Kidney glomerular epithelial cell (primary cell): ENCODE measurements around the gene LAX1.
"Not testable (repeated sequence)": the region's sequence is repeated elsewhere in the genome, so short reads cannot be mapped to it uniquely, and the experiment has no call there.

ENCODE experiments used
- DNase-seq: peaks from one replicate; lab custom pipeline; 2025; lab: John Stamatoyannopoulos, UW

The LAX1 gene, protein sequence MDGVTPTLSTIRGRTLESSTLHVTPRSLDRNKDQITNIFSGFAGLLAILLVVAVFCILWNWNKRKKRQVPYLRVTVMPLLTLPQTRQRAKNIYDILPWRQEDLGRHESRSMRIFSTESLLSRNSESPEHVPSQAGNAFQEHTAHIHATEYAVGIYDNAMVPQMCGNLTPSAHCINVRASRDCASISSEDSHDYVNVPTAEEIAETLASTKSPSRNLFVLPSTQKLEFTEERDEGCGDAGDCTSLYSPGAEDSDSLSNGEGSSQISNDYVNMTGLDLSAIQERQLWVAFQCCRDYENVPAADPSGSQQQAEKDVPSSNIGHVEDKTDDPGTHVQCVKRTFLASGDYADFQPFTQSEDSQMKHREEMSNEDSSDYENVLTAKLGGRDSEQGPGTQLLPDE

DNA sequence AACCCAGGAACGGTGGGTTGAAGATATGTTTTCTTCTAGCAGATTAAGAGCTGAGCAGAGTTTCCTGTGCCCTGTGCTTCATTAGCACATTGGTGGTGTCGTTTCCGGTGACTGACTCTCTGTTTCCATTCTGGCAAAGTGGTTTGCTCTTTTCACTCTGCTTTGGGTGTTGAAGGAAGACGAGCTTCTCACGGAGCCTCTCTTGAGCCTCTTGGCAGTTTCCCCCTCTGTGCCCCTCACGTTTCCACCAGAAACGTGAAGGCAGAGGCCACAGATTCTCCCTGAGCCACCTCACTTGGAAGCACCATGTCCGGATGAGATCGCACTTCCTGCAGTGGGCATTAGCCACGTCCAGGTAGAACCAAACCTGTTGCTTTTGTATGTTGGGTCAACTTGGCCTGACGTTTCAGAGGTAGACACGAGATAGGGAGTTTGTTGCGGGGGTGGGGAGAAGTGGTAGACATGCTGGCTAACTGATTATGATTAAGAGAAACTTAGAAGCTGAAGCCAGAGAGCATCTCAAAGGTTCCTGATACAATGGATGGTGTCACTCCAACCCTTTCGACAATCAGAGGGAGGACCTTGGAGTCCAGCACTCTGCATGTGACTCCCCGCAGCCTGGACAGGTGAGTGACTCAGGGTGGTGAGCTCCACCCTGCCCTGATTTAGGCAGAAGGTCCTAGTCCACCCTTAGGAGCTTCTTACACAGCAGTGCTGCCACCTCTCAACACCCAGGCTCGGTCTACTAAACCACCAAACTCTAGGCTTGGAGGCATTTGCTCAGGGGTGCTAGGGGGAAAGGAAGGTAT lies at the start of gene LAX1:
Gene LAX1, plus strand, starts transcription at position 155 of the 809 bp plus-strand sequence. Its CDS starts 383 bp downstream, at position 538.
- DNase-seq, result no peak

DNA sequence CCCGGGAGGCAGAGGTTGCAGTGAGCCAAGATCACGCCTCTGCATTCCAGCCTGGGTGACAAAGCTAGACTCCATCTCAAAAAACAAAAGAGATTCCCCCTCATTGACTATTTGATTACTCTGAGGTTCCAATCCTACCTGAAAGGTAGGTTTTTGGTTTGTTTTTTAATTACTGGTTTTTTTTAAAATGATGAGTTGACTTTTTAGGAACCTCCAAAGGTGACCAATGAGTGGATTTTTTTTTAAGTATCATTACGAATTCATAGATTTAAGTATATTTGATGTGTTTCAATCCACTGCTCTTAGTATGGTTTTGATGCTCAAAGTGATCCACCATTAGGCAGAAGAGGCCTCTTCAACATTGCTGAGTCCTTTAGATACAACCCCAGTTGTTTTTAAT lies 47.9 kb upstream of the LAX1 start:
- DNase-seq, result no peak

DNA sequence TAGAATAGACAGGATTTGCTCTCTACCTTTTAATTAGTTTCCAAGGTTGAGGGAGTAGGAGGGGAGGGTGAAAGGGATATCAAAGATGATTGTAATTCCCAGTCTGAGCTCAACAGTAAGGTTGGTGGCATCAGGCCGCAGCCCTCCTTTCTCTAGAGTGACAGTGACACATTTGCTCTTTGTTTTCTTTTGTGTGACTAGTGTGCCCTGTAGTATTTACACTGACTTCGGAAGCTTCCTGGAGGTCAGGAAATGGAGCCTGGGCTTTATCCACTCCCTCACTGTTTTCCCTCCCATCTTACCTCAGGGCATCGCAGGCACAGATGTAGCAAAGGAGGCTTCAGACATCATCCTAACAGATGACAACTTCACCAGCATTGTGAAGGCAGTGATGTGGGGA lies 44.7 kb upstream of the LAX1 start:
- no peak for DNase-seq

DNA sequence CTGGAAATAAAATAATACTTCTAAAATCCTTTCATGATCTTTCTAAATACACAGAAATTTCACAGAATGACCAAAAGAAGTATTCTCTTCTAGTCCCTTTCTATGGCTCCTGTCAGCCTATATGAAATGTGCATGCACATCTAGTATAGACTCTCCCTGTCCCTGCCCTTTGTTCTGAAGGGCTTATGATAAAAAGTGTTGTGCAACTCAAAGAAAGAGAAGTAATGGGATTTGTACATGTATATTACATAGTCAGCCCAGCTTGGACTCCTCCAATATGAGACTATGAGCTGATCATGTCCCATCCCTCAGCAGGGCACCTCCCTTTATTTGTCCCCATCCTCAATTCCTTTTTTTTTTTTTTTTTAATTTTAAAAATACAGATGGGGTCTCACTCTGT lies 42.1 kb upstream of the LAX1 start:
- no peak for DNase-seq

DNA sequence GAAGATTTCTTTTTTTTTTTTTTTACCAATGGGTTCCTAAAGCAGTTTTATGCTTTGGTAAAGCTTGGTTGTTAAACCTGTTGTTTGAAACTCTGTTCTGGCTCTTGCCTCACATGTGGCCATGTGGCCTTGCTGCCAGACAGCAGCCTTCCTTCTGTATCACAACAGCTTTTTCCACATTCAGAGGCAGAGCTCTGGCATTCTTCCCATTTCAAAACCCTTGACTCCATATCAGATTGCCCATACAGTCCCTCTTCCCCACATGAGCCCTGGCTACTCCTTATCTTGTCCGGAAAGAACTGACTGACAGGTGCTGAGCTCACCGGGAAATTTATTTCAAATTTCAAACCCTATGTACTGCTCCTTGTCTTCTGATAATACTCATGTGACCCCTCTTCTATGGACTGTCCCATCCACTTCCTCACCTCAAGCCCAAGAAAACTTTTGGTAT lies 38.5 kb upstream of the LAX1 start:
- DNase-seq, result no peak

DNA sequence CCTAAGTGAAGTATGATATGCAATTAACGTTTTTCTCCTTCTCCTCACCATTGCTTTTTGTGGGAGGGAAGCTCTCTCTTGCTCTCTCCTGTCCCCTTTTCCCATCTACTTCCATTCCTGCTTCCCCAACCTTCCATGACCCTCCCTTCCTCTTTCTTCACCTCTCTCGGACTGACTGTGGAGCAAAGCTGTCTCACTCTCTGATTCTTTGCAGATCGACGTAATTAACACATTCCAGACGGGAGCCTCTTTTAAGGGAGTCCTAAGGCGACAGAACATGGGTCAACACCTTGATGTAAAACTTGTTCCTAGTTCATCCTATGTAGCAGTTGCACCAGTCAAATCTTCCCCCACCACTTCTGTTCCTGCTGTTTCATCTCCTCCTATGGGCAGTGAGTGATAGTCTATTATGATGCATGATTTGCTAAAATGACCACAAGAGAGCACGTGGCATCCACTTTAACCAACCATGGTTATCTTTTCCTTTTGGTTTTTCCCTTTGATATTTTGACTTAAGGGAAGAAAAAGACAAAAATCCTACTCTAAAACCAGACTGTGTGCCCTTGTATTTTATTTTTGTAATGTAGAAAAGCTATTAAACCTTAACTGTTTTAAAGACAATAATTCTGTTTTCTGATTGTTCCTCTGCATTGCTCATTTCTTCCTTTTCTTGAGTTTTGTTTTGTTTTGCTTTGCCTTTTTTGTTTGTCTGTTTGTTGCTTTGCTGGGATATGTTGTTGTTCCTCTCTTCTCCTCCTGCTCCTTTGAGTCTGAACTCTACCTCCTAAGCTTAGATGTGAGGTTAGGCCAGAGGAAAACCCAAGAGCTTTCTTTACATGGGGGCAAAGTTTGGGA lies 31.7 kb upstream of the LAX1 start:
- DNase-seq, result no peak

DNA sequence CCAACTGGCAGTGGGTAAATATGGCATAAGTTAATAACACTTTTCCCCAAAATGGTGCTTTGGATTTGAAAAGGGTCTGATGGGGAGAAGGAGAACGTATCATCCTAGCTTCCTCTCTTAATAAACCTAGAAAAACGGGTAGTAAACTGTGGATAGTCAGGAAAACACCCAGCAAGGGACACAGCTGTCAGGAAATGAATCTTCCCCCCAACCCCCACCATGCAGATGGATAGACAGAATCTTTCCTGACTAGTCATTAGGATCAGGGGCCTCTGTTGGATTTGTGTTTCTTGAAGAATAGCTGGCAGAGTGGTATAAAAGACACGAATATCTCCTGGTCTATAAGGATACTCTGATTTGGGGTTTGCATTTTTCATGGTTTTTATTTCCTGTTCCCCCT lies 22.5 kb upstream of the LAX1 start:
- no peak for DNase-seq

DNA sequence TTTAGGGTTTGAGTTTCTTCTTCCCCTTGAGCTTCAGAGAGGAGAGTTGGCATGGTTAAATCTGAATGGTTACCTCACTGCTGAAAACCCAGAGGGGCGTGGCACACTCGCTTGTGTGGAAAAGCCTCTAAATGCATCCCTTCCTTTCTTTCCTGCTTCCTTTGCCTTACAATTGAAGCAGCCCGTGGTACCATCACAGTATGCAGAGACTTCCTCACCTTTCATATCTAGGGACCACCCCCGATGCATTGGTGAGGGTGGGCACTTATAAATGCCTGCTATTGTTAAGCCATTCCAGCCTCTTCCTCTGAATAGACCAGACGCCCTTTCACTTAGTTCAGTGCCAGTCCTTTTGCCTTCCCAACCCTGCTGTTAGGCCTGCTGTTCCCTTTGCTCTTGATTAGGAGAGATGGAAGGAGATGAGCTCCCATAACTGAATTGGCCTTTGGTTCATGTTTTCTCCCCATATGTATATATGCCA lies 21.9 kb upstream of the LAX1 start:
- no peak for DNase-seq

DNA sequence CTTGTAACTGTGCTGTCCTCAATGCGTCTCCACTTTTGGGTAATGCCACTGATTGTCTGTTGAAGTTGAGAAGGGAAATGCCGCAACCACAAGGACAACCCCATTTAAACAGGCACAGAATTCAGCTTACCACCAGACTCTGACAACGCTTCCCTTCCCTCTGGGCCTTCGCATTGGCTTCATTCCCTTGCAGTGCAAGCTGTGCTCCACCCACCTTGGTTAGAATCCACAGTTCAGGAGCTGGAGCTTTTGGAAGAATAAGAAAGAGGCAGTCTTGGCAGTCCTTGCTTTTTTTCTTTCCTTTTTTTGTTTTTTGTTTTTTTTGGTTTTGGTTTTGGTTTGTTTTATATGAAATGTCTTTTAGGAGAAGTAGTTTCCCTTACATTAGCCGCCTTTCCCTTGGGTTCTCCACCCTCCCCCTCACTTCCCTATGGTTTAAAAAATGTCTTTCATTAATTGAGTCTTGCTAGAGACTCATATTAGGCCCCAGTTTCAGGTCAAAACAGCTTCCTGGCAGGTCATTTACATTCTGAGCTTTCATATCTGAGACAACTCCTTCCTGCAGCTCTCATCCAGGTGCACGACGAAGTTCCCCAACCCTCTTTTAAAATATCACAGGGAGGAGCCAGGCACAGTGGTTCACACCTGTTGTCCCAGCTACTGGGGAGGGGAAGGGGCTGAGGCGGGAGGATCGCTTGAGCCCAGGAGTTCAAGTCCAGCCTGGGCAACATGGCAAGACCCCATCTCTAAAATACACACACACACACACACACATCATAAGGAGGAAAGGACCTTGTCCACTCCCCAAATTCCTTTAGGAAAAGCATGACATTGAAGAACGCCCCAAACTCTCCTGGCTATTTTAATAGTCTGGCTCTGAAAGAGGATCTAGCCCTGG lies 20.7 kb upstream of the LAX1 start:
- no peak for DNase-seq

DNA sequence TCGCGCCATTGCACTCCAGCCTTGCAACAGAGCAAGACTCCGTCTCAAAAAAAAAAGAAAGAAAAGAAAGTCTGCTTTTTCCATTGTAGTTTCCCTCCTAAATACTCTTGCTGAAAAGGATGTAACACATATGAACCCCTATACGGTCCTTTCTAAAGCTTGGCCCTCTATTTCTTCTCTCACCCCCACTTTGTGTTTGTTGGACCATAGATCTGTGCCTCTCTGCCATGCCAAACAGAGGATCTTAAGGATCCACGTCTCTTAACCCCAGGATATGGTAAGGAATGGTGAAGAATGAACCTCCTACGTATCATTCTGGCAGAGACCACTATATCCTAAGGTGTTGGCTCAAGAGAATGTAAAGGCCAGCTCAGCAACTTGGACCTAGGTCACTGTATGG lies 18.7 kb upstream of the LAX1 start:
- no peak for DNase-seq

DNA sequence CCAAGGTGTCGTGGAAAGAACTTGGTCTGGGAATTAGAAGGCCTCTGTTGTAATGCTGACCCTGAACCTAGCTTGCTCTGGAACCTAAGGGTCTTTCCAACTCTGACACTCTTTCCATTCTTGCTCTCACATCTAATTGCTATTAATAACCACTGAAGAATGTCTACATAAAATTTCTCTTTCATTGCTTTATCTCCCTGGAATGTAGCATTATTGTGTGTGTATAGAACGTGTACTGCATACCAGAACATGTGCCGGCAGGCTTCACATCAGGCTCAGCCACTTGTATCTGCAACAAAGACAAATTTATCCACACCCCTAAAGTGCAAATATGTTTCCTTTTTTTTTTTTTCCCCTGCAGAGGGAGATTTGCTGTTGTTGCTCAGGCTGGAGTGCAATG lies 13.9 kb upstream of the LAX1 start:
- no peak for DNase-seq

DNA sequence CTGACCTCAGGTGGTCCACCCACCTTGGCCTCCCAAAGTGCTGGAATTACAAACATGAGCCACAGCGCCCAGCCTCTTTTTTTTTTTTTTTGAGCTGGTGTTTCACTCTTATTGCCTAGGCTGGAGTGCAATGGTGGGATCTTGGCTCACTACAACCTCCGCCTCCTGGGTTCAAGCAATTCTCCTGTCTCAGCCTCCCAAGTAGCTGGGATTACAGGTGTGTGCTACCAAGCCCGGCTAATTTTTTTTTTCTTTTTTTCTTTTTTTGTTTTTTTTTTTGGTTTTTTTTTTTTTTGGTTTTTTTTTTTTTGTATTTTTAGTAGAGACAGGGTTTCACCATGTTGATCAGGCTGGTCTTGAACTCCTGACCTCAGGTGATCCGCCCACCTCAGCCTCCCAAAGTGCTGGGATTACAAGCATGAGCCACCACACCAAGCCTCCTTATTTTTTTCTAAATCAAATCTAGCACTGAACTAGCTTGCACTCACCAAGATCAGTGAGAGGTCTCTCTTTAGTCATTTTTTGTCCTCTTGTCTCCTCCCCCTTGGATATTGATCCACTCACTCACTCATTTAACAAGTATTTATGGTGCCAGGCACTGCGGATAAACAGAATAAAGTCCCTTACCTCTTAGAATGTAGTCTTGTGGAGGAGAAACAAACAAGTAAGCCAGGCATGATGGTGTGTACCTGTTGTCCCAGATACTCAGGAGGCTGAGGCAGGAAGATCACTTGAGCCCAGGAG lies 13.2 kb upstream of the LAX1 start:
- DNase-seq, result not testable (repeated sequence)

DNA sequence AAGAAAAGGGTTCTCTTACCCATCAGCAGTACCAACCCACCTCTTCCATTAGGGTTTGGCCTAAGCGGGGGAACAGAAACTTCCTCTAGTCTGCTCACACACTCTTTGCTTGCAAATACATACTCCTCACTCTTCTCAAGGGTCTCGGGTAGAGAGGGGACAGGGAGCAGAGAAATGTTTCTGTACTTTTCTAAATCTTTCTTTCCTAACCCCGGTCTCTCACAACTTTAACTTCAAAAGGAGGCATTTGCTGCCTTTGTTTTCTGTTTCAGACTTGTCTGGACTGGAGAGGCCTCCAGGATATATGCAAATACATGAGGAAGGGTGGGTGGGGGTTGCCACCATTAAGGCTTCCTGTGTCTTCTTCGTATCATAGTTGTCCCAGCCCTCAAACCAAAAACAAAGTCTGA lies 10.5 kb upstream of the LAX1 start:
- DNase-seq, result no peak

DNA sequence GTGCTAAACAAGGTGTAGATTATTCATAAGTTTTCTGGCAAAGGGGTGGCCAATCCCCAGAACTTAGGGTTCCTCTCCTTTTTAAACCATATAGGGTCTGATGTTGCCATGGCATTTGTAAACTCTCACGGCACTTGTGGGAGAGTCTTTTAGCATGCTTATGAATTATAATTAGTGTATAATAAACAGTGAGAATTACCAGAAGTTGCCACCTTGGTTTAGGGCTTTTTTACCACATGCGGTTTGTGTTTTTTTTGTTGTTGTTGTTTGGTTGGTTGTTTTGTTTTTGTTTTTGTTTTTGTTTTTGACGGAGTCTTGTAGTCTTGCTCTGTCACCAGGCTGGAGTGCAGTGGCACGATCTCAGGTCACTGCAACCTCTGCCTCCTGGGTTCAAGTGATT lies 8.9 kb upstream of the LAX1 start:
- no peak for DNase-seq

DNA sequence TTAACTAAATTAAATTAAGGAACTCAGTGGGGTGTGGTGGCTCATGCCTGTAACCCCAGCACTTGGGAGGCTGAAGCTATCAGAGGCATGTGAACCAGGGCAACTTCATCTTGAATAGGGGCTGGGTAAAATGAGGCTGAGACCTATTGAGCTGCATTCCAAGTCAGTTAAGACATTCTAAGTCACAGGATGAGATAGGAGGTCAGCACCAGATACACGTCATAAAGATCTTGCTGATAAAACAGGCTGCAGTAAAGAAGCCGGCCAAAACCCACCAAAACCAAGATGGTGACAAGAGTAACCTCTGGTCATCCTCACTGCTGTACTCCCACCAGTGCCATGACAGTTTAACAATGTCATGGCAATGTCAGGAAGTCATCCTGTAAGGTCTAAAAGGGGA lies 6.2 kb upstream of the LAX1 start:
- not testable (repeated sequence) for DNase-seq

DNA sequence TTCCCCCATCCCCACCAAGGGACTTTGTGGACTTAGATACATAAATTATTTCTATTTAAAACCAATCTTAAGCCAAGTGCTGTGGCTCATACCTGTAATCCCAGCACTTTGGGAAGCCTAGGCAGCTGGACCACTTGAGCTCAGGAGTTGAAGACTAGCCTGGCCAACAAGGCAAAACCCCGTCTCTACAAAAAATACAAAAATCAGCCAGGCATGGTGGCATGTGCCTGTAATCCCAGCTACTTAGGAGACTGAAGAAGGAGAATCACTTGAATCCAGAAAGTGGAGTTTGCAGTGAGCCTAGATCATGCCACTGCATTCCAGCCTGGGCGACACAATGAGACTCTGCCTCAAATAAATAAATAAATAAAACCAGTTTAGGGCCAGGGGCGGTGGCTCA lies 4.5 kb upstream of the LAX1 start:
- DNase-seq, result no peak

DNA sequence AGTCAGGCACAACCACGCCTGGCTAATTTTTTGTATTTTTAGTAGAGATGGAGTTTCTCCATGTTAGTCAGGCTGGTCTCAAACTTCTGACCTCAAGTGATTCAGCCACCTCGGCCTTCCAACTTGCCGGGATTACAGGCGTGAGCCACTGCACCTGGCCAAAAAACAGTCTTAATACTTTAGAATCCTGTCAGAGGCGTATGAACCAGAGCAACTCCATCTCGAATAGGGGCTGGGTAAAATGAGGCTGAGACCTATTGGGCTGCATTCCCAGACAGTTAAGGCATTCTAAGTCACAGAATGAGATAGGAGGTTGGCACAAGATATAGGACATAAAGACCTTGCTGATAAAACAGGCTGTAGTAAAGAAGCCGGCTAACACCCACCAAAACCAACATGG lies 3.0 kb upstream of the LAX1 start:
- not testable (repeated sequence) for DNase-seq

DNA sequence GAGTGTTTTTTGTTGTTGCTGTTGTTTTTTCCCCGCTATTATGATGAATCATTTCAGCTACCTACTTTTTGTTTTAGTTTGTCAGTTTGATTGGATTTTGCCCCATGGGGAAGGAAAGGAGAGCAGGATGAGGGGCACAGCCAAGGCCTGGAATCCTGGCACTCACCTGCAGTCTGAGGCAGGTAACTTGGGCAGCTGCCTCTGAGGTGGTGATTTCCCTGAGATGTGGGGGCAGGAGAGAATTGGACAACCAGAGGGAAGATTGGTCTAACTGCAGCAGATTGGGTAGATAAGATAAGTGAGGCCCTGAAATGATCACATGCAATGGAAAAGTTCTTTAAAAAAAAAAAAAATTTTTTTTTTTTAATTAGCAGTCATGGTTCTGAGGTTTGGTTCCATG lies 1.5 kb upstream of the LAX1 start:
- DNase-seq, result no peak

DNA sequence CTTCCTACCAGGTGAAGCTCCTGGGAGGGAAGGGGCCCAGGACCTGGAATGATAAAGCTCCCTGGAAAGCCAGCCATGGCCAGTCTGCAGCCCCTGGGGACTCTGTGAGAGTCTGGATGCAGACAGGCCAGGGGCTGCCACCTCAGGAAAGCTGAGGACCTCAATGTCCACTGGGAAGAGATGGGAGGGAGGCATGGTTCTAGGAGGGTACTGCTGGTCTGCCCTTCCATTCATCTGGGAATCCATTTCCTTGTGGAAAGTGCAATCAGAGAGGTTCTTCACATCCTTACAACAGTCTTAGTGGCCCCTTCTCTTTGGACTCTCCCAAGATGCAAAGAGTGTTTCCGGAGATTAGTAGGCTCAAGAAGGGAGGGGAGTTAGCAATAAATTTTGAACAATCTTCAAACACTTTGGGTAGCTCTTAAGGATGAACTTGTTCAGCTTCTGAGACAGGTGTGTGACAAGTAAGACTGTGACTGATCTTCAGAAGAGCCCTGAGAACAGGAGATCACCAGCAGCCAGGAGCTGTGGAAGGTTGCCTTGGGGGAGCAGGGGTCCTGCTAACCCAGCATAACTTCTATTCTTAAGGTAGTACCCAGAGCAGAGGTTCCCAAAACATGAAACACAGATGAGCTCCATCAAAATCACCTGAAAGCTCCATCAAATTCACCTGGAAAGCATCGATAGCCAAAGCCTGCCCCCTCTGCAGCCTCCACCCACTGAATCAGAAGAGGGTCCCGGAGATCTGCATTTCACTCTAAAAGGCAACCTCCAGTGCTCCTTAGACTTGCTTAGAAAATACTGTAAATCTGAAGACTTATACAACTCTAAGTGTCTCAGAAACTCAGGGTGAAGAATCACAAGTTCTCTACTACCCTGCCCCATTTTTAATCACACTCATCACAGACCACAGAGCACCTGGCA lies 616 bp upstream of the LAX1 start:
- DNase-seq, result no peak
